Lower lobe of right lung (tissue), 2 donors: ENCODE data around the gene ENAH. TPM values are rescaled to one million over a fixed set of nuclear protein-coding genes. Genes with fewer than 3 reads are reported as not detected.

ENCODE experiments used
- ATAC-seq, 2 donors: fragments of 200-7000 bp; cut with Tn5 transposase; one replicate each; pipeline ENCODE4 v1.9.1; 2020 to 2022; ENCODE audit warnings: mild to moderate bottlenecking in 2 of 2, moderate library complexity in 2 of 2
- DNase-seq: peaks from one replicate; pipeline ENCODE4 v3.0.0-alpha.2; 2020
- H3K27ac ChIP-seq: fragments of 200-600 bp; one replicate; pipeline ENCODE4 v1.8.0; 2022
- H3K27me3 ChIP-seq: fragments of 200-600 bp; one replicate; pipeline ENCODE4 v1.8.0; 2022; ENCODE audit warnings: low read depth
- H3K36me3 ChIP-seq: fragments of 200-600 bp; one replicate; pipeline ENCODE4 v1.8.0; 2022; ENCODE audit warnings: mild to moderate bottlenecking
- H3K4me1 ChIP-seq: fragments of 200-600 bp; one replicate; pipeline ENCODE4 v1.8.0; 2022
- H3K4me3 ChIP-seq: fragments of 200-600 bp; one replicate; pipeline ENCODE4 v1.8.0; 2022; ENCODE audit warnings: mild to moderate bottlenecking
- H3K9me3 ChIP-seq: fragments of 200-600 bp; one replicate; pipeline ENCODE4 v1.8.0; 2022
- CTCF ChIP-seq: fragments of 200-600 bp; IDR thresholded peaks from one replicate; pipeline ENCODE4 v1.8.0; 2022; ENCODE audit warnings: antibody characterized with exemption, mild to moderate bottlenecking
- intact Hi-C: fragments of 100-400 bp; cut with DNase I; formaldehyde crosslinking; loops from one replicate; pipeline ENCODE4 v1.11.0; 2022
- total RNA-seq: library from RNA; stranded (reverse); fragmentation: NEBNext Ultra II Directional; extraction: Animal tissue kit (Norgen Biotek cat#: 25700); gene quantifications from one replicate; pipeline ENCODE4 v1.2.1, GENCODE V29; 2021
- donor health status: DM: no; HTN: yes; CAD: no; lungs with severe emphysema.

The ENAH gene
- total RNA-seq, 1 donor from 2014 or later: 51.4 TPM

- ATAC-seq: no peak
- no peaks in the 10 kb centered on the region for H3K9me3 ChIP-seq
- no peak overlapping the region for H3K27ac ChIP-seq
- H3K4me1 ChIP-seq: no peaks in the 10 kb centered on the region
- intact Hi-C loops: no loop called here
- DNase-seq: no peak
- H3K27me3 ChIP-seq: no peaks in the 10 kb centered on the region
- TF ChIP-seq CTCF: no peak
- no peaks in the 10 kb centered on the region for H3K36me3 ChIP-seq
- no peak overlapping the region for H3K4me3 ChIP-seq
These were observed 108.7 kb downstream of the ENAH start for GRCh38 chr1:225544263-225544662.

DNA sequence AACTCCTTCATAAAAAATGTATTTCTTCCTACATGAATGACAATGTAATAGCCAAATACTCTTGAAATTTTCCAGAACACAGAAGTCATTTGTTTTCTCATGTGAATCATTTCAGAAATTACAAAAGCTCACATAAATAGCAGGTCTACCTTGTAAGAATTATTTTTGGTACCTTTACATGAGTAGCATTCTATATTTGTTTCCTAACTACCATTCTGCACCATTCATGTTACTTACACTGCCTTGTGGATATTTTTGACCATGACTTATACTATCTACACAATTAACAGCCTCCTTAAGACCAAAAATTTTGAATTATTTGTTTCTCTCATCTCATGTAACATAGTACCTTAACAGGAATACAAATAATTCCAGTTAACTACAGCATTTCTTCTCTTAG lies 109.6 kb downstream of the ENAH start:
- H3K36me3 ChIP-seq: no peaks in the 10 kb centered on the region
- H3K9me3 ChIP-seq: no peaks in the 10 kb centered on the region
- H3K4me3 ChIP-seq: no peak overlapping the region
- no peaks in the 10 kb centered on the region for H3K4me1 ChIP-seq
- intact Hi-C loops: no loop called here
- DNase-seq (no peak), ATAC-seq (no peak)
- no peak for TF ChIP-seq CTCF
- H3K27me3 ChIP-seq: no peaks in the 10 kb centered on the region
- no peak overlapping the region for H3K27ac ChIP-seq

DNA sequence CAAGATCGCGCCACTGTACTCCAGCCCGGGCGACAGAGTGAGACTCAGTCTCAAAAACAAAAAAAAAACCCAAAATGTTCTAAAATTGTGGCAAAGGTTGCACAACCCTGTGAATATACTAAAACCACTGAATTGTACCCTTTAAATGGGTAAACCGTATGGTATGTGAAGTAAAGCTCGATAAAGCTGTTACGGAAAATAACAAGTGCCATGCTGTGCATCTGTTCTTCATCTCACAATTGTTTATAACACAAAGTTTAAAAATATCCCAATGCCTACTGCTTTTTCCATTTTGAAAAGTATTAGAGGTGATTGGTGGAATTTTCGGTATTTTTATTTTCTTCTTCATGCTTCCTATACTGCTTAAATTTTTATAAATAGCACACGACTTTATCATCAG lies 111.5 kb downstream of the ENAH start:
- Histone ChIP-seq H3K27me3 (no peaks in the 10 kb centered on the region), H3K4me3 (no peak overlapping the region), H3K4me1 (no peaks in the 10 kb centered on the region), H3K36me3 (no peaks in the 10 kb centered on the region), H3K9me3 (no peaks in the 10 kb centered on the region), H3K27ac (no peak overlapping the region)
- ATAC-seq (no peak), DNase-seq (no peak)
- no peak for TF ChIP-seq CTCF
- intact Hi-C loops: no loop called here

DNA sequence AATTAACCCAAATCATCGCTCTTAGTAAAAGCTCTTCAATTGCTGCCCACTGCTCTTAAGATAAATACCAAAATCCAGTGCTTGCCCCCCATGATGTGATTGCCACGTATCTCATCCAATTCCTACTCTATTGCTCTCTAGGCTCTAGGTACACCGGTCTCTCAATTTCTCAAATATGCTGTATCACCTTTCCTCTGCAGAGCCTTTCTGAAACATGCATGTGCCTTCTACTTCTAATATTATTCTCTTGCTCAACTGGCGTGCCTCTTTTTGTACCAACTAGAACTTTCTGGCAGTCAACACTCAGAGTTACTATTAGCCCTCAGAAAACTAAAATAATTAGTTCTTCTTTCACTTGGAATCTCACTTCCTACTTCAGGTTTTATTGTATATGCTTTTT lies 113.3 kb downstream of the ENAH start:
- DNase-seq (no peak), ATAC-seq (no peak)
- H3K9me3 ChIP-seq: no peaks in the 10 kb centered on the region
- no peak overlapping the region for H3K4me3 ChIP-seq
- H3K4me1 ChIP-seq: no peaks in the 10 kb centered on the region
- no peaks in the 10 kb centered on the region for H3K27me3 ChIP-seq
- no peak for TF ChIP-seq CTCF
- no peak overlapping the region for H3K27ac ChIP-seq
- intact Hi-C loops: no loop called here
- H3K36me3 ChIP-seq: no peaks in the 10 kb centered on the region

DNA sequence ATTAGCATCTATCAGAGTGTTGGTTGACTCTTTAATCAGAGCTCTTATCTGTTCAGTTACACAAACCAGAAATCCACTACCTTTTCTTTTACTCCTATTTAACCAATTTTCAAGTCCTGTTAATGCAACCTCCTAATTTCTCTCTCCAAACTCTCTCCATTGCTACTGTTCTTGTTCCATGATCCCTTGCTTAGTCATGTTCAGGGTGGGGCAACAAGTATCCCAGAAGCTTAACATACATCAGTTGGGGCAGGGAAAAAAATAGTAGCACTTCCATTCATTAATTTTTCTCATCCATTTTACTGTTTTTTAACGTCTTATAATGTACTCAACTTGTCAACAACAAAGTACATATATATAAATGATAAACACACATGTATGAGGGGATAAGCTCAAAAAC lies 113.9 kb downstream of the ENAH start:
- no peaks in the 10 kb centered on the region for H3K36me3 ChIP-seq
- H3K27ac ChIP-seq: no peak overlapping the region
- TF ChIP-seq CTCF: no peak
- H3K27me3 ChIP-seq: no peaks in the 10 kb centered on the region
- H3K4me3 ChIP-seq: no peak overlapping the region
- no peaks in the 10 kb centered on the region for H3K9me3 ChIP-seq
- DNase-seq (no peak), ATAC-seq (no peak)
- no peaks in the 10 kb centered on the region for H3K4me1 ChIP-seq
- intact Hi-C loops: no loop called here
